ENCODE measurements around the gene ZBTB16.

GRCh38 chr11:114061048-114061680 is 1.7 kb downstream of the ZBTB16 start:
- TF ChIP-seq, protein P1, sequence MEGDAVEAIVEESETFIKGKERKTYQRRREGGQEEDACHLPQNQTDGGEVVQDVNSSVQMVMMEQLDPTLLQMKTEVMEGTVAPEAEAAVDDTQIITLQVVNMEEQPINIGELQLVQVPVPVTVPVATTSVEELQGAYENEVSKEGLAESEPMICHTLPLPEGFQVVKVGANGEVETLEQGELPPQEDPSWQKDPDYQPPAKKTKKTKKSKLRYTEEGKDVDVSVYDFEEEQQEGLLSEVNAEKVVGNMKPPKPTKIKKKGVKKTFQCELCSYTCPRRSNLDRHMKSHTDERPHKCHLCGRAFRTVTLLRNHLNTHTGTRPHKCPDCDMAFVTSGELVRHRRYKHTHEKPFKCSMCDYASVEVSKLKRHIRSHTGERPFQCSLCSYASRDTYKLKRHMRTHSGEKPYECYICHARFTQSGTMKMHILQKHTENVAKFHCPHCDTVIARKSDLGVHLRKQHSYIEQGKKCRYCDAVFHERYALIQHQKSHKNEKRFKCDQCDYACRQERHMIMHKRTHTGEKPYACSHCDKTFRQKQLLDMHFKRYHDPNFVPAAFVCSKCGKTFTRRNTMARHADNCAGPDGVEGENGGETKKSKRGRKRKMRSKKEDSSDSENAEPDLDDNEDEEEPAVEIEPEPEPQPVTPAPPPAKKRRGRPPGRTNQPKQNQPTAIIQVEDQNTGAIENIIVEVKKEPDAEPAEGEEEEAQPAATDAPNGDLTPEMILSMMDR (IDR thresholded peaks at IDR 0.05; ENCODE audit: borderline replicate concordance, extremely low read depth, low read length, poor library complexity, severe bottlenecking), result no peak
- TF ChIP-seq EZH2 (IDR thresholded peaks at IDR 0.05; ENCODE audit: borderline replicate concordance, low read depth, low read length, severe bottlenecking), result no peak

Data from DND-41 (cell line).